ENCODE data around the gene XPA.
"Not testable (repeated sequence)": the region's sequence is repeated elsewhere in the genome, so short reads cannot be mapped to it uniquely, and the experiment has no call there.

The XPA gene

DNA sequence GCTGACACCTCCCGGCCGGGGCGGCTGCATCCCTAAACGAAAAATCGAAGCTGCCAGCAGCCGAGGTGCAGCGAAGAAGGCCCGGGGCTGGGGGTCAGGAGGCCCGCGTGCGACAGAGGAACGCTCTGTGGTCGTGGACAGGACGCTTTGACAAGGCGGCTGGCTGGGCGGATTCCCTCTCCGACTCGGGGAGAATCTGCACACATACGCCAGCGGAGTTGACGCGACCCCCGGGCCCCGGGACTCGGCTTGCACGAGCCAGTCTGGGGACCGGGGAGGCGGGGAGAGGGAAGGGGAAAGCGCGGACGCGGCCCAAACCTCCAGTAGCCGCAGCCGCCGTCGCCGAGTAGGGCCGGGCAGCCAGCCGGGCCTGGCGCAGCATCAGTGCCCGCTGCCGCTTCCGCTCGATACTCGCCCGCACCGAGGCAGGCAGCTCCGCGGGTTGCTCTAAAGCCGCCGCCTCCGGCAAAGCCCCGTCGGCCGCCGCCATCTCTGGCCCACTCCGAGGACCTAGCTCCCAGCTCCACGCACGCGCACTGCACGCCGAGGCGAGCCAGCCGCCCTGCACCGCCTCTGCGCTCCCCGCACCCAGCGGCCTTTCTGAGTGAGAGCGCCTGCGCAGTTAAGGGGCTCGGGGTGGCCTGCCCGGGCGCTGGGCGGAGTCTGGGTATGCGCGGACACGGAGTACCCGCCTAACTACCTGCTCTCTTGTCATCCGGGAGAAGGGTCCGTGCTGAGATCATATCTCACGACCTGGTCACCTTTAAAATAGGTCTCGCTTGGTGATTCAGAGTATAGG is at the start of gene XPA:
Gene XPA, minus strand, starts transcription at position 538 of the 799 bp plus-strand sequence. Its CDS starts 48 bp downstream, at position 490.
- DNase-seq, result peak; percentile 91

DNA sequence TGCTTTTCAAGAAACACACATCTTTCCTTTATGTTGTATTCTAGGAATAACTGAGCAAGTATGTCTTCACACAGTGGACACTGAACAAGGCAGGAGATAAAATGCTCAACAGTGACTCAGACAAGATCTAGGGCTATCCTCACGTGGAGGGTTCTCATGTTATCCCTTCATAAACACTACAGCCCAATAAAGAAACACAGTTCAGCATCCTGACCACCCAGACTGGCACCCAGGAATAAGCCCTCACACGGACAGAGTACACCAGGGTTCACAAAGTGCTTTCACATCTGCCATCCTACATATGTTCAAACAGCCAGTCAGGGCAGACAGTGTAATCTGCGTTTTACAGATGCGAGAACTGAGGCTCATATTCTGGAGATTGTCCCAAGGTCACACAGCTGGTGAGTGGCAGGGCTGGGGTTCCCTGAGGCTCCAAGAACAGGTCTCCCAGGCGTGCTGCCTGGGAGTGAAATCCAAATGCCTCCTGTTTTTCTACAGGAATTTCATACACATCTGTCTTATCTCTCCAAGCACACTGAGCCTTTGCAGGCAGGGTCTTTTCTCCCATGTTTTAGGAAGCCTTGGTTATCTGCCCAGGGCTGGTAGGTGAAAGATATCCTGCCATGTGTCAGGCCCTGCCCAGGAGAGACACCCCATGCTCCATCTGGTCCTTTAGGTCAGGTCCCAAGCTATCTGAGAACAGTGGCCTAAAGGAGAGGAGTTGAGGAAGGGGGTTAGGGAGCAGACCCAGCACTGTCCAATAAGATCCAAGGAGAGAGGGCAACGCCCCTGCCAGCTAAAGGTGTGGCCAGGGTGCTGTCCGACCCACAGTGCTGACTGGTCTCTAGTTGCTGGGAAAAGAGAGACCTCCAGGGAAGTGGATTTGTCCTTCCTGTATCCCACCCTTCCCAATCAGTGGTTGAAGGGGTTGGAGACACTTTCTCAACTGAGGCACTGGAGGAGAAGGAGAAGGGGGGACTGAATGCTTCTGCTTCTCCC is 47.9 kb upstream of the XPA start:
- no peak for DNase-seq

DNA sequence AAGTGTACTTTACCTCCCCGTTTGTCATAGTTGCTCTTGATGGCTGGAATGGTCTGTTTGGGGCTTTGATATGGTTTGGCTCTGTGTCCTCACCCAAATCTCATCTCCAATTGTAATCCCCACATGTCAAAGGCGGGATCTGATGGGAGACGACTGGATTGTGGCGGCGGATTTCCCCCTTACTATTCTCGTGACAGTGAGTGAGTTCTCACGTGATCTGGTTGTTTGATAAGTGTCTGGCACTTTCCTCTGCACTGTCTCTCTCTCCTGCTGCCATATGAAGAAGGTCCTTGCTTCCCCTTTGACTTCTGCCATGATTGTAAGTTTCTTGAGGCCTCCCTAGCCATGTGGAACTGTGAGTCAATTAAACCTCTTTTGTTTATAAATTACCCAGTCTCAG is 46.9 kb upstream of the XPA start:
- not testable (repeated sequence) for DNase-seq

DNA sequence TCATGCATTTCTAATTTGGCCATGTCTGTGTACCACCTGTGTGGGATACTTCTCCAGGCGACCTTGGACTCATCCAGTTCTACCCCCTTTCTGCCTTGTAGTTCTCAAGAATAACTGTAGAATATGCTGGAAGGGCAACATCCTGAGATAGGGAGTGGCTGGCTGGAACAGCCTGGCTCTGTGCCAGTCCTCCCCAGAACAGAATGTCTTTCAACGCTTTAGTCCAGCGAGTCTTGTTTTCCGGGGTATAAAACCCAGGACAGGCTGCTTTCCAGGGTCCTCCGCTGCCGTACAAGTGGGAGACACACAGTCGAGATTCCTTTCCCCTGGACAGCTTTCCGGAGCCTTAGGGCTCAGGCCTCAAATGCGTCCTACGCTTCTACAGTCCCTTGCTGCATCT is 45.4 kb upstream of the XPA start:
- DNase-seq, result no peak

DNA sequence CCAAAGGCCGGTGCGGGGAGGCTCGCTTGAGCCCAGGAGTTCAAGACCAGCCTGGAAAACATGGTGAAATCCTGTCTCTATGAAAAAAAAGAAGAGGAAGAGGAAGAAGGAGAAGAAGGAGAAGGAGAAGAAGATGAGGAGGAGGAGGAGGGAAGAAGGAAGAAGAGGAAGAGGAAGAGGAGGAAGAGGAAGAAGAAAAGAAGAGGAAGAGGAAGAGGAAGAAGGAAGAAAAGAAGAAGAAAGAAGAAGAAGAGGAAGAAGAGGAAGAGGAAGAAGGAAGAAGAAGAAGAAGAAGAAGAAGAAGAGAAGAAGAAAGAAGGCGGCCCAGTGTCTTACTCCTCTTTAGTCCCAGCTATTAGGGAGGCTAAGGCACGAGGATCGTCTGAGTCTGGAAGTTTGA is 44.8 kb upstream of the XPA start:
- DNase-seq, result no peak

DNA sequence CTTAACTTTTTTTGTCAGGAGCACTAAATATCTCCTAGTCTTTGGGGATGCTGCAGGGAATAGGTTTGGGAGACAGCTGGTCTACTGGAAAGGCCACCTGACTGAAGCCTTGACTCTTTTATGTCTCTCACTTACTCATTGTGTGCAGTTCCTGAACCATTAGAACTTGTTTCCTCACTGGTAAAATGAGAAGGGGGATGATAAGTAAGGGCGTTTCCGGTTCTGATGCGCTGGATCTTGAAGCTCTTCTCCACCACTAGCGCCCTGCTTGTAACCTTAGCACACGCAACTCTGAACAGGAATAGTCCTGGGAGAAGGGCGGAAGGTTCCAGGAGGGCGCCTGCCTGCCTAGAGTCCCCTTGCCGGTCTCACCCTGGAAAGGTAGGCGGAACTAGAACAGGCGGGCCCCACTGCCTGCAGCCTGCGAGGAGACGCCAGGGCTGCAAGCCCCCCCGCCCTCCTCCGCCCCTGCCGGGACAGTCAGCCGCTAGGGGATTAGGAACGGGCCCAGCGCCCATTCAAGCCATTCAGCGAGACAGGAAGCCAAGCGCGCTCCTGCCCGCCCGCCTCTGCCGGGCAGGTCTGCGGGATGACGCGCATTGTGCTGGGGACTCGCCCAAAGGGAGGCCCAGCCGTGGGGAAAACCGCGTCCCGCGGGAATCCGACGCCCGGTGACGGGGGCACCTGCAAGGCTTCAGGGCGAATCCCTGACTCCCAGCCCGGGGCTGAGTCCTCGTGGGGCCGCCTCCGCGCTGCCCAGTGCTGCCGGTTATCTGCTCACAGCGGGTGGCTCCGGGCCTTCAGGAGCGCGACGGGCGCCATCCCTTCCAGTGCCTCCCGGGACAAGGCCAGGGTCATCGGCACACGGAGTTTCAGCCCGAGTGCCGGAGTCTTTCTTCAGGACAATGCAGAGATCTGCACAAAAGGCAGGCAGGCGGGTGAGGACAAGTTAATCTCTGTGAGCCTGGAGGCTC is 44.0 kb upstream of the XPA start:
- no peak for DNase-seq

DNA sequence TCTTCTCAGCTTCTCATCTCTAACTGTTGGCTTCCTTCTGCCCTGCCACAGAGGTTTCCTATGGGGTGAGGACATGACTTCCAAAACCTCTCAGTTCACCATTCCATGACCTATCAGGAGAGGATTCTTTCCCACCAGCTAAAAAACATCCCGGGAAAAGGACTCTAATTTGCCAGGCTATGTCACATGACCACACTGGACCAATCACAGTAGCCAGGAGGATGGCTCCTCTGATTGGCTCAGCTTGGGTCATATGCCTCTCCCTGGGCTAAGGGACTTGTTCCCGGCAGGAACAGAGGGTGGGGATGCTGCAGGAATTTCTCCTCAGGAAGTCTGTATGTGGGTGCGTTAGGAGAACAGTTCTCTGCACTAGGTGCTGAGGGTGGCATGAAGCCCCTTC is 40.3 kb upstream of the XPA start:
- no peak for DNase-seq

DNA sequence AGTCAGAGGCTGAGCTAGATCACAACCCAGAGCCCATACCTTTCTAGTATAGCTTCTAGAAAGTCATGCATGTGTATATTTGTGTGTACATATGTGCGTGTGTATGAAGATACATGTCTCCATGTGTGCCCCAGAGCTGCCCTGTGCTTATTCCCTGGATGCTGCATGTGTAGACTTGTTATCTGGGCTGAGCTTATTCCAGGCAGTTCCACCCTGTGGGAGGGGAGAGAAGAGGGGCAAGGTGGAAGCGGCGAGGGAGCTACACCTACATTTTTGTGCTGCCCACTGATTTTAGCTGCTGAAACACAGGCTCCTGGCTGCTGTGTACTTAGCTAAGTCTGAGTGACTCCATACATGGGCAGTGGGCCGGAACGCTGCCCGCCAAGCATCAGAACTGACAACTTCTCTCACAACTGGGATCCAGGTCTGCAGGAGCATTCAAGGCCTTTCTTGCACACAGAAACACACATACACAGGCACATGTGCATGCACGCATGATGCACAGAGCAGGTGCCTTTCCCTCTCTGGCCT is 38.0 kb upstream of the XPA start:
- DNase-seq, result no peak

DNA sequence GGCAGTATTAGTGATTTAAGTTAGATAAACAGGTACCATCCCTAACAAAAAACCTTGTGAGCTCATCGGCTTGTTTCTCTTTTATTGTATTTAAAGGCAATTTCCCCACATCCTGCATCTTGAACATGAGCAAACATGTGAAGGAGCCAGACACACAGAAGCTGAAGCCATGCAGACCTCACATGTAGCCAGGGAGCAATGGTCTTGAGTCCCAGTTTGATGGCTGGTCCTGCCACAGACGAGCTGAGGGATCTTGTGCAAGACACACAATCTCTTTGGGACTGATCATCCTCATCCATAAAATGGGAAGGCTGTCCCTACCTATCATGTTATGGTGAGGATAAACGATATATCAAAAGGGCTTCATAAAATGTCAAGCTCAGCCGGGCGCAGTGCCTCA is 29.6 kb upstream of the XPA start:
- no peak for DNase-seq

DNA sequence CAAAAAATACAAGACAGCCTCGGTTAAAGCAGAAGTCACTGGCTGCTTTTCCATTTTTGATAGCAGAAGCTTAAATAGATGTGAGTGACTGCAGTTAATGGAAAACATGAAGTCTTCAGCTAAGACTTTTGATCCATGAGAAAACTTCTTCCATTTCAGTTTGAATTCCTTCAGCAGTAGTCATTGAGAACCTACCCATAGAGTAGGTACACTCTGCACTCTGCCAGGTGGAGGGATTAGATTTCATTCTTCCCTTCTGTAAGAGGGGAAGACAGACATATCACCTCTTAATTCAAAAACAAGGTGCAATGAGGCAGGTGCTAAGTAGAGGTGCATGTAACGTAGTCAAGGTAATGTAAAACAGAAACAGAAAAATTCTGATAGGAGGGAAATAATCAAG is 26.7 kb upstream of the XPA start:
- DNase-seq, result no peak

DNA sequence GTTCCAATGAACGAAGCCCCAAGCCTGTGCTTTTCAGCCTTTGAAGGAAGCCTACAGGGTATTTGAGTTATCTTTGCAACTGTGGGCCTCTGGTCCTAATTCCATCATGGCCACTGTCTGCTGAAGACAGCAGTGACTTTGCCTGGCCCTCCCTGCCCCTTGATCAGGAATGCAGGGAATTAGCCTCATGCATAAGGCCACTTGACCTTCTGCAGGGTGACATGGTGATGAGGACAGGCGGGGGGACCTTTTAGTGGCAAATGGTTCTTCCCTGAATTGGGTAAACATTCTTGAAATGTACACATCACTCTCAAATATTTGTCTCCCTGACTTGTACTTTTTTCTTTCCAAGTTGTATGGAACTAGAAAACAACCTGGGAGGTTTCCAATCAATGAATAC is 25.2 kb upstream of the XPA start:
- no peak for DNase-seq

DNA sequence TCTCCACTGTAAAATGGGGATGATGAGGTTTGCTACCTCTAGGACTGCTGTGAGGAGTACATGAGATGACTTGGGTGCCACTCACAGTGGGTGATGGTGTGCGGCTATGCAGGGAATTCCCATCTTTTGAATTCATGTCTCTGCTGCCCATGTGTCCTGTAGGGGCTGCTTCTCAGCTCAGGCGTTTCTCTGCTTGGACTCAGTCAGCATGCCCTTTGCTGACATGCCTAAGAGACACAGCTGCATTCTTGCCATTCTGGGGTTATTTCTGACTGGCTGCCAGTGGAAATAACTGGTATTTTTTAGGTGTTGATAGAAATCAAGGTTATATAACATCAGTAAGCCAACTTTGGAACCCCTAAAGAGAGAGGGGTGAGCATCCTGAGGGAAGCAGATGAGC is 24.3 kb upstream of the XPA start:
- no peak for DNase-seq

DNA sequence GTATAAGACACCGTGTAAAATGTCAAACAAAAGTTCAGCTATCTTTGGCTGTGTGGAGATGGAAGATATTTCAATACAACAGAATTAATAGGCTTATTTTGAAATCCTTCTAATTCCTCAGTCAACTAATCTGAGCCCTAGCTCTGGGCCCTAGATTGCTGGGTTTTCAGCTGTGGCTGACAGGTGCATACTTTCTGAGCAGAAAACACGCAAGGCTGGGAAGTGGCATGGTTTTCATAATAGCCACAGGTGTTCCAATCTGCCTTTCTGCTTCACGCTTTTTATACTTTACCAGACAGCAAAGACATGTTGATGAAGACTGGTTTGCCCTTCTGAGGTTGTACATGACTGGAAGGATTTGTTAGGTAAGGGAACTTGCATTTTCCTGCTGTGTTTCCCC is 20.7 kb upstream of the XPA start:
- DNase-seq, result no peak

DNA sequence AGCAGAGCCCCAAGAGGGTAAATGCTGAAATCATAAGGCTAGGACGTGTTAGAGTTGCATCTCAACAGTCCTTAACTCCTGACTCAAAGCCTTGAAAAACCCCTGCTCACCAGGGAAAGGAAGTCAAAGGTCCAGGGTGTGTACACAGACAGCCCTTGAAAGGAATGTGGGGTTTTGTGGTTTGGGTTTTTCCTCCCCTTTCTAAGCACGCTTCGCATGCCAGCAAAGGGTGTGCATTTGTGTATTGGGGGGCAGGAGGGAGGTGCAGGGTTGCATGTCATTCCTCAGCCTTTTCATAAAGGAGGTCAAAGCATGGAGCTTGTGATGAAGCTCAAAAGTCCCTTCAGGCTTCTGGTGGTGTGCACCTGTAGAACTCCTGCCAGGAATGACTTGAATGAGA is 17.3 kb upstream of the XPA start:
- no peak for DNase-seq

DNA sequence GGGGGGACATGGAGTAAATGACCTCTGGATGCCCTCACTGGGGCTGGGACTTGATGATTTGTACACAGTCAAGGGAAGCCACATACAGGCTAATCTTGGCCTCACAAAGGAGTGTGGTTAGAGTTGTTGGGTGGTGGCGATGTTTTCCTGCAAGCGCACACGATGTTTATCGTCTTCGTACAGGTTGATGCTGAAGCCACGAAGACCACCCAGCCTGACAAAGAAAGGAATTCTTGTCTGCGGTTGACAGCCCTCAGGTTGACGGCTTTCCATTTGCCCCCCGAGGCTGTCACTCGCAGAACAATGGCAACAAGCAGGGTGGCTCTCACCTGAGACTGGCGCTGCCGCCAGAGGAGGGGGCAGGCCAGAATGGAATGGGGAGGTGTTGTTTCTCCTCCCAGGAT is 14.1 kb upstream of the XPA start:
- no peak for DNase-seq

DNA sequence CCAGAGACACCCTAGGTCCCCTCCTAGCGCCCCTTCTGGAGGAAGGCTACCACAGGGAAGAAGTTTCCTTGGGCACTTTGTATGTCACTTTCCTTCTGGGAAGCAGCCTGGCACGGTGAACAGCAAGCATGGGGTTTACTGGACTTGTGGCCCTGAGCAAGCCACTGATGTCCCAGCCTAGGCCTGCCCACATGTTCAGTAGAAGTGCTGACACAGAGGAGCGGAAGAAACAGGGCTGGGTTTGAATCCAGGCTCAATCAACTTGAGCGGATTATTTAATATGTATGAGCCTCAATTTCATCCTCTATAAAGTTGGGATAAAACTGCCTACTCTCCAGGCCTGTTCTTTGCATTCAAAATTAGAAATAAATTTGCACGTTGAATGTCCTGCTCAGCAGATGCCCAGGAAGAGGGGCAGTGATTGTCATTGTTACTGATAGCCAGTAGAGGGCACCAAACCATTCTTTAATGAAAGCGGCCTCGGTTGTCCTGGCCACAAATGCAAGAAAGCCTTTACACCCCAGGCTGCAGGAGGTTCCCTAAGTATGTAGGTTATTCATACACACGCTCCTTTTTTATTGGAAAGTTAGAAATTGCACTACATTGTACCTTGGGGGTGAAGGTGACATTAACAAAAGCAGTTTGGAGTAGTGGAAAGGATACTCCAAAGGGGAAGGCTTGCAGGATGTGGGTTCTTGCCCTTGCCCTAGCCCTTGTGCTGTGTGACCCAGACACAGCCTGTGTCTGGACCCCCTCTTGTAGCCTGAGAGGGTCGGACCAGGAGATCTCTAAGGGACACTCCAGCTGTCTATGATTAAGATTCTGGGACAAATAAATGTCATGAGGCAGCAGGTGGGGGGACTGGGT is 13.4 kb upstream of the XPA start:
- peak; percentile 8 for DNase-seq

DNA sequence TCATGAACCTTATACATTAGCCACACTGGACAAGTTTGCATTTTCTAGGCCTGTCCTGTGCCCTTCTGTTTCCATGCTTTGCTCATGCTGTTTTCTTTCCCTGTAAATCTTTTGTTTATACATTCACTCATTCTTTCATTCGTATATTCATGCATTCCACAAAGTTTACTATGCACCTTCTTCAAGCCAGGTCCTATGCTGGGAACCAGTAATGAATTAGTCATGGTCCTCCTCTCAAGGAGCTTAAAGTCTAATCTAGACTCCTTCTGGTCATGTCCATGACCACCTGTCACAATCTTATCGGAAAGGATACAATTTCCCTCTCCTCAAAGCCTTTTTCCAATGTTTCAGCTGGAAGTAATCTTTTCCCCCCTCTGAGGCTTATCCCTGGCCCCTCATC is 9.1 kb upstream of the XPA start:
- DNase-seq, result no peak

DNA sequence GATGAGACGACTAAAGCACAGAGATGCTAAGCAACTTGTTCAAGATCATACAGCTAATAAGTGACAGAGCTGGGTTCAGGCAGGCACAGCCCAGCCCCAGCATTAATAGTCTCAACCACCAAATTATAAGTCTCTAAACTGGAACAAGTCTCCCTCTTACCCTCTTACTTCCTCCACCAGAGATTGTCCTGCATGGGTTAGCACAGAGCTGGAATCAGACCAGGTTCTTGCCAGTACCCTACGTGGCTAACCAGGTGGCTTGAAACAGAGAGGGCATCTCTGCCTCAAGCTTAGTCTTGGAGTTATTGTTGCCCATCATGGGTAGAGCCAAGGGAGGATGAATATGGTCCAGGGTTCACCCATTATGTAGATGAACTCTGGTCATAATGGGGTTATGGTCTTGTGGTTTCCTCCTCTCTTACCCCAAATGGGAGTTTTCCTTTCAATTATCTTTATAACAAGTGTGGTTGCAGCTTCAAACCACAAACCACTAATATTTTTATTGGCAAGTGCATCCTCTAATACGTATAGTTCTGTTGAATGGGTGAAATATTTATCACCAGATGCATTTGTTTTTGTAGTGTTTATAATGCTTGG is 8.3 kb upstream of the XPA start:
- DNase-seq, result no peak

DNA sequence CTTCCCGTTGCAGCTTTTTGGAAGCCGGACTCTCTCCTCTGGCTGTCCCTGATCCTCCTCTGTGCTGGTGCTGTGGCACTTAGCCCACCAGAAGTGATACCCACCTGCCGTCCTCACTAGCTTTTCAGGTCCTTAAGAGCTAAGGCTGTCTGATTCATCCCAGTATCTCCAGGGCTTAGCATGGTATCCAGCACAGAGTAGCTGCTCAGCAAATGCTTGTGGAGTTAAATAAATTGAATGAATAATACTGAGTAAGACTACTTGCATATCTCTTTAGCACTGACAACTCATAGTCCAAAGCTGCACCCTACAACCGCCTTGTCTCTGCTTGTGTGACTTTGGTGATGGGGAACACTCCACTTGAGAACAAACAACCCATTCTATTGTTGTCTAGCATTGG is 7.7 kb upstream of the XPA start:
- DNase-seq, result no peak

DNA sequence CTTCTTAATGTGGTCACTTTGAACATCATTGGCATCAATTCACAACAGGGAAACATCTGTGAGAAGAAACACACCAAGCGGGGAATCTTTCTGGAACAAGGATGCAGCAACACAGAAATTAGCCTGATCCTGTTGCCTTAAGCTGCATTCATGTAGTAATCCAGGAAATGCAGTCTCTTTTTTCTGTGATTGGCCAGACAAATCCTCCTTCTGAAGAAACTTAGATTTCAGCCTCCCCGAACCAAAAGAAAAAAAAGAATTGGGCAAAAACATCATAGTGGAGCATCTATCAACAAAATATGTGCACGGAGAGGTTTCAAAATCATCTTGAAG is 7.2 kb upstream of the XPA start:
- DNase-seq, result no peak

All from NCI-H1048 (cell line).